HepG2 (cell line): ENCODE results near the gene TGIF1. TPM values are rescaled to one million over a fixed set of nuclear protein-coding genes. Genes with fewer than 3 reads are reported as not detected.

Source experiments
- ARNT2 ChIP-seq: sonication (generic); formaldehyde crosslinking; IDR thresholded peaks from 2 replicates; pipeline ENCODE4 v1.8.0; 2022; ENCODE audit warnings: mild to moderate bottlenecking, low read depth, missing genetic modification reagents, moderate library complexity
- CREB3 ChIP-seq: sonication (generic); formaldehyde crosslinking; IDR thresholded peaks from 2 replicates; pipeline ENCODE4 v1.5.0; 2020; ENCODE audit warnings: missing genetic modification reagents
- ELF3 ChIP-seq: IDR thresholded peaks from 2 replicates; pipeline ENCODE4 v1.6.1; 2016; ENCODE audit warnings: missing genetic modification reagents, missing compliant biosample characterization
- FOXO4 ChIP-seq: sonication (generic); formaldehyde crosslinking; conservative IDR thresholded peaks from 2 replicates; pipeline ENCODE4 v1.8.1; 2023; ENCODE audit warnings: missing genetic modification reagents
- GABPA ChIP-seq, 2 experiments: IDR thresholded peaks; 2 replicates each; pipeline ENCODE4 v1.6.1; 2011 to 2016; ENCODE audit warnings: low read depth in 2 of 2, low read length in 1 of 2, missing biosample characterization in 1 of 2, missing genetic modification characterization in 1 of 2
- GRHL1 ChIP-seq: sonication (generic); formaldehyde crosslinking; conservative IDR thresholded peaks from 2 replicates; pipeline ENCODE4 v1.8.0; 2022; ENCODE audit warnings: missing genetic modification reagents
- HBP1 ChIP-seq: IDR thresholded peaks from 2 replicates; pipeline ENCODE4 v1.6.1; 2016; ENCODE audit warnings: low read depth, control low read depth
- JARID2 ChIP-seq: sonication (generic); formaldehyde crosslinking; IDR thresholded peaks from 2 replicates; pipeline ENCODE4 v1.8.1; 2023; ENCODE audit warnings: missing genetic modification reagents, inconsistent platforms; ENCODE audit not compliant: insufficient replicate concordance
- MIXL1 ChIP-seq: IDR thresholded peaks from 2 replicates; pipeline ENCODE4 v1.6.1; 2016
- NFIC ChIP-seq: IDR thresholded peaks from 2 replicates; pipeline ENCODE4 v1.6.1; 2012; ENCODE audit warnings: mild to moderate bottlenecking, low read length, inconsistent platforms
- SALL2 ChIP-seq: sonication (generic); formaldehyde crosslinking; IDR thresholded peaks from 2 replicates; pipeline ENCODE4 v1.8.1; 2023; ENCODE audit warnings: mild to moderate bottlenecking, missing genetic modification reagents, inconsistent platforms
- SMARCC2 ChIP-seq: fragments of 450-650 bp; IDR thresholded peaks from 2 replicates; pipeline ENCODE4 v1.6.1; 2017; ENCODE audit warnings: antibody characterized with exemption, mild to moderate bottlenecking
- SMYD3 ChIP-seq: sonication (generic); formaldehyde crosslinking; IDR thresholded peaks from 2 replicates; pipeline ENCODE4 v1.8.1; 2023; ENCODE audit warnings: mild to moderate bottlenecking, missing genetic modification reagents
- ZBTB3 ChIP-seq: sonication (generic); formaldehyde crosslinking; IDR thresholded peaks from 2 replicates; pipeline ENCODE4 v1.4.0; 2020; ENCODE audit warnings: low read depth, mild to moderate bottlenecking, moderate library complexity, missing genetic modification reagents, borderline replicate concordance
- ZNF235 ChIP-seq: sonication (generic); formaldehyde crosslinking; IDR thresholded peaks from 2 replicates; pipeline ENCODE4 v1.8.1; 2023; ENCODE audit warnings: mild to moderate bottlenecking, missing genetic modification reagents, borderline replicate concordance
- ZNF317 ChIP-seq: sonication (generic); formaldehyde crosslinking; IDR thresholded peaks from 2 replicates; pipeline ENCODE4 v1.5.0; 2020; ENCODE audit warnings: mild to moderate bottlenecking, missing genetic modification reagents
- ZNF34 ChIP-seq: sonication (generic); formaldehyde crosslinking; IDR thresholded peaks from 2 replicates; pipeline ENCODE4 v1.4.0; 2020; ENCODE audit warnings: mild to moderate bottlenecking, missing genetic modification reagents, borderline replicate concordance
- polyA plus RNA-seq, 8 experiments: library from polyadenylated mRNA; depleted of rRNA in 3 of 8; stranded (reverse) in 7 of 8; unstranded in 1 of 8; fragments of >200 nt; fragmentation: Illumina TruSeq in 4 of 8; extraction: Trizol in 4 of 8; gene quantifications; 2 replicates each; pipeline versions ENCODE4 v1.2.1 to v1.2.3, GENCODE V29; 2011 to 2016; ENCODE audit warnings: low read depth in 4 of 8, missing spikeins in 1 of 8, mixed read lengths in 1 of 8; ENCODE audit not compliant: insufficient read depth in 1 of 8
- total RNA-seq, 5 experiments: library from RNA; depleted of rRNA; stranded (reverse); fragments of >200 nt; fragmentation: Illumina TruSeq; extraction: Trizol; gene quantifications; 2 replicates each; pipeline ENCODE4 v1.2.3, GENCODE V29; 2016; ENCODE audit warnings: low read depth in 1 of 5
- TF ChIP-seq, protein P1 (sequence below): sonication (generic); formaldehyde crosslinking; IDR thresholded peaks from 2 replicates; pipeline ENCODE4 v1.5.1; 2020; ENCODE audit warnings: mild to moderate bottlenecking, moderate library complexity, missing genetic modification reagents
- TF ChIP-seq, protein P2 (sequence below): sonication (generic); formaldehyde crosslinking; IDR thresholded peaks from 2 replicates; pipeline ENCODE4 v1.5.0; 2020; ENCODE audit warnings: missing genetic modification reagents

Gene TGIF1
- total and polyA plus RNA-seq, 2 of the 13 experiments (the other 11 are each of a cell fraction or from before 2014, with no cell fraction given), result 50.0 to 76.1 TPM

GRCh38 chr18:3447895-3448837, 1.8 kb upstream of the TGIF1 start (continued):
- TF ChIP-seq GRHL1 (CRISPR knock-in tag), result no peak
- TF ChIP-seq CREB3 (CRISPR knock-in tag), result peak; percentile 47; the same call in 1 of the 2 replicates
- TF ChIP-seq GABPA (IDR thresholded peaks at IDR 0.05; ENCODE audit: low read depth, low read length), result no peak
- peak; percentile 51 for TF ChIP-seq GABPA (CRISPR knock-in tag; IDR thresholded peaks at IDR 0.05; ENCODE audit: low read depth)
- peak; percentile 57; the same call in 1 of the 2 replicates for TF ChIP-seq HBP1 (CRISPR knock-in tag)
- peak; percentile 85 for TF ChIP-seq ELF3 (CRISPR knock-in tag)
- TF ChIP-seq ZBTB3 (CRISPR knock-in tag), result no peak
- no peak for TF ChIP-seq FOXO4 (CRISPR knock-in tag)
- no peak for TF ChIP-seq SMARCC2
- TF ChIP-seq MIXL1 (CRISPR knock-in tag), result peak; percentile 35; the same call in 1 of the 2 replicates
- TF ChIP-seq, protein P1, sequence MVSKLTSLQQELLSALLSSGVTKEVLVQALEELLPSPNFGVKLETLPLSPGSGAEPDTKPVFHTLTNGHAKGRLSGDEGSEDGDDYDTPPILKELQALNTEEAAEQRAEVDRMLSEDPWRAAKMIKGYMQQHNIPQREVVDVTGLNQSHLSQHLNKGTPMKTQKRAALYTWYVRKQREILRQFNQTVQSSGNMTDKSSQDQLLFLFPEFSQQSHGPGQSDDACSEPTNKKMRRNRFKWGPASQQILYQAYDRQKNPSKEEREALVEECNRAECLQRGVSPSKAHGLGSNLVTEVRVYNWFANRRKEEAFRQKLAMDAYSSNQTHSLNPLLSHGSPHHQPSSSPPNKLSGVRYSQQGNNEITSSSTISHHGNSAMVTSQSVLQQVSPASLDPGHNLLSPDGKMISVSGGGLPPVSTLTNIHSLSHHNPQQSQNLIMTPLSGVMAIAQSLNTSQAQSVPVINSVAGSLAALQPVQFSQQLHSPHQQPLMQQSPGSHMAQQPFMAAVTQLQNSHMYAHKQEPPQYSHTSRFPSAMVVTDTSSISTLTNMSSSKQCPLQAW (CRISPR knock-in tag), result peak; percentile 95
- TF ChIP-seq ARNT2, result peak; percentile 81; the same call in 1 of the 2 replicates
- 0 out of 2 replicates have a peak, but pooled peaks have one; percentile 21 for TF ChIP-seq SMYD3 (CRISPR knock-in tag)
- no peak for TF ChIP-seq NFIC
- 0 out of 2 replicates have a peak, but pooled peaks have one; percentile 57 for TF ChIP-seq ZNF235 (CRISPR knock-in tag)
- TF ChIP-seq ZNF34 (CRISPR knock-in tag), result no peak
- TF ChIP-seq ZNF317 (CRISPR knock-in tag), result peak; percentile 47; the same call in 1 of the 2 replicates
- no peak for TF ChIP-seq JARID2 (CRISPR knock-in tag)
- TF ChIP-seq SALL2, result peak; percentile 90
- TF ChIP-seq, protein P2, sequence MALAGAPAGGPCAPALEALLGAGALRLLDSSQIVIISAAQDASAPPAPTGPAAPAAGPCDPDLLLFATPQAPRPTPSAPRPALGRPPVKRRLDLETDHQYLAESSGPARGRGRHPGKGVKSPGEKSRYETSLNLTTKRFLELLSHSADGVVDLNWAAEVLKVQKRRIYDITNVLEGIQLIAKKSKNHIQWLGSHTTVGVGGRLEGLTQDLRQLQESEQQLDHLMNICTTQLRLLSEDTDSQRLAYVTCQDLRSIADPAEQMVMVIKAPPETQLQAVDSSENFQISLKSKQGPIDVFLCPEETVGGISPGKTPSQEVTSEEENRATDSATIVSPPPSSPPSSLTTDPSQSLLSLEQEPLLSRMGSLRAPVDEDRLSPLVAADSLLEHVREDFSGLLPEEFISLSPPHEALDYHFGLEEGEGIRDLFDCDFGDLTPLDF (CRISPR knock-in tag), result peak; percentile 65; the same call in 1 of the 2 replicates
